GM21825 (cell line): Measurements from ENCODE around the gene AGPAT1.
"Not testable (repeated sequence)": the region's sequence is repeated elsewhere in the genome, so short reads cannot be mapped to it uniquely, and the experiment has no call there.

ENCODE experiments used
- ATAC-seq: cut with Tn5 transposase; IDR thresholded peaks from one replicate; pipeline ENCODE4 v1.9.1; 2021; ENCODE audit warnings: mild to moderate bottlenecking, moderate library complexity; ENCODE audit not compliant: unreplicated experiment

AGPAT1 gene

GRCh38 chr6:32200711-32201475 is 25.0 kb upstream of the AGPAT1 start:
- ATAC-seq = no peak

GRCh38 chr6:32198866-32199265 is 23.0 kb upstream of the AGPAT1 start:
- ATAC-seq = no peak

GRCh38 chr6:32198345-32198696 is 22.4 kb upstream of the AGPAT1 start:
- ATAC-seq = no peak

- ATAC-seq = no peak
Observed at GRCh38 chr6:32196682-32197616, 21.1 kb upstream of the AGPAT1 start.

- ATAC-seq = peak; percentile 16
Observed at GRCh38 chr6:32195902-32196681, 20.2 kb upstream of the AGPAT1 start.

- ATAC-seq = peak; percentile 65
Observed at GRCh38 chr6:32195652-32195901, 19.7 kb upstream of the AGPAT1 start.

- no peak for ATAC-seq
Observed at GRCh38 chr6:32194825-32195651, 19.2 kb upstream of the AGPAT1 start.

GRCh38 chr6:32194388-32194787 is 18.5 kb upstream of the AGPAT1 start:
- ATAC-seq = no peak

GRCh38 chr6:32193096-32193495 is 17.2 kb upstream of the AGPAT1 start:
- not testable (repeated sequence) for ATAC-seq

- no peak for ATAC-seq
Observed at GRCh38 chr6:32192608-32193039, 16.7 kb upstream of the AGPAT1 start, which contains the start of gene GPSM3. Gene GPSM3 (minus strand): TSS chr6:32192643. CDS start chr6:32192513, 130 bp downstream.

GRCh38 chr6:32191696-32192607 is 16.1 kb upstream of the AGPAT1 start:
- no peak for ATAC-seq

GRCh38 chr6:32190911-32191677 is 15.2 kb upstream of the AGPAT1 start:
- ATAC-seq = no peak

- ATAC-seq = peak; percentile 56
Observed at GRCh38 chr6:32190054-32190851, 14.4 kb upstream of the AGPAT1 start, which contains the start of gene PBX2. Gene PBX2 (minus strand): TSS chr6:32190202. CDS start chr6:32189915, 287 bp downstream.

GRCh38 chr6:32189742-32190053 is 13.8 kb upstream of the AGPAT1 start:
- ATAC-seq = no peak

GRCh38 chr6:32189069-32189741 is 13.3 kb upstream of the AGPAT1 start:
- no peak for ATAC-seq

- no peak for ATAC-seq
Observed at GRCh38 chr6:32188381-32189068, 12.6 kb upstream of the AGPAT1 start.
